Parathyroid adenoma (tissue), 2 donors: ENCODE measurements around the gene CASP6.

Experiments
- H2AFZ ChIP-seq: fragments of 300-600 bp; sonication (generic); one replicate; pipeline ENCODE4 v1.7.0; 2017; ENCODE audit warnings: antibody characterized with exemption, mild to moderate bottlenecking
- H3K27ac ChIP-seq: fragments of 300-600 bp; sonication (generic); one replicate; pipeline ENCODE4 v1.7.0; 2017
- H3K27me3 ChIP-seq: fragments of 300-600 bp; sonication (generic); one replicate; pipeline ENCODE4 v1.7.0; 2017; ENCODE audit warnings: low read length; ENCODE audit not compliant: control insufficient read depth, insufficient read depth
- H3K36me3 ChIP-seq: fragments of 300-600 bp; sonication (generic); one replicate; pipeline ENCODE4 v1.7.0; 2017; ENCODE audit warnings: low read length; ENCODE audit not compliant: control insufficient read depth, insufficient read depth
- H3K4me1 ChIP-seq: fragments of 300-600 bp; sonication (generic); one replicate; pipeline ENCODE4 v1.7.0; 2017; ENCODE audit warnings: control low read depth
- H3K4me2 ChIP-seq: fragments of 300-600 bp; sonication (generic); one replicate; pipeline ENCODE4 v1.7.0; 2017; ENCODE audit warnings: low read length
- H3K4me3 ChIP-seq: fragments of 300-600 bp; sonication (generic); one replicate; pipeline ENCODE4 v1.7.0; 2017; ENCODE audit warnings: low read depth, low read length
- H3K79me2 ChIP-seq: fragments of 300-600 bp; sonication (generic); one replicate; pipeline ENCODE4 v1.7.0; 2017; ENCODE audit warnings: control low read depth
- H3K9ac ChIP-seq: fragments of 300-600 bp; sonication (generic); one replicate; pipeline ENCODE4 v1.7.0; 2017; ENCODE audit warnings: mild to moderate bottlenecking
- H3K9me3 ChIP-seq: fragments of 300-600 bp; sonication (generic); one replicate; pipeline ENCODE4 v1.7.0; 2017; ENCODE audit warnings: low read length; ENCODE audit not compliant: control insufficient read depth
- TF ChIP-seq, protein P1 (sequence below): fragments of 300-600 bp; sonication (generic); IDR thresholded peaks from one replicate; pipeline ENCODE4 v1.7.0; 2017; ENCODE audit warnings: antibody characterized with exemption, mild to moderate bottlenecking
- donor health status: primary hyperparathyroidism.

The CASP6 gene

GRCh38 chr4:109738104-109738872 lies 35.0 kb upstream of the CASP6 start:
- Histone ChIP-seq H2AFZ (no peak overlapping the region), H3K9ac (no peak overlapping the region), H3K9me3 (no peaks in the 10 kb centered on the region), H3K4me3 (no peak overlapping the region), H3K4me1 (no peaks in the 10 kb centered on the region), H3K27me3 (no peaks in the 10 kb centered on the region), H3K36me3 (no peaks in the 10 kb centered on the region), H3K4me2 (no peak overlapping the region), H3K27ac (no peak overlapping the region), H3K79me2 (no peaks in the 10 kb centered on the region)
- TF ChIP-seq, protein P1, sequence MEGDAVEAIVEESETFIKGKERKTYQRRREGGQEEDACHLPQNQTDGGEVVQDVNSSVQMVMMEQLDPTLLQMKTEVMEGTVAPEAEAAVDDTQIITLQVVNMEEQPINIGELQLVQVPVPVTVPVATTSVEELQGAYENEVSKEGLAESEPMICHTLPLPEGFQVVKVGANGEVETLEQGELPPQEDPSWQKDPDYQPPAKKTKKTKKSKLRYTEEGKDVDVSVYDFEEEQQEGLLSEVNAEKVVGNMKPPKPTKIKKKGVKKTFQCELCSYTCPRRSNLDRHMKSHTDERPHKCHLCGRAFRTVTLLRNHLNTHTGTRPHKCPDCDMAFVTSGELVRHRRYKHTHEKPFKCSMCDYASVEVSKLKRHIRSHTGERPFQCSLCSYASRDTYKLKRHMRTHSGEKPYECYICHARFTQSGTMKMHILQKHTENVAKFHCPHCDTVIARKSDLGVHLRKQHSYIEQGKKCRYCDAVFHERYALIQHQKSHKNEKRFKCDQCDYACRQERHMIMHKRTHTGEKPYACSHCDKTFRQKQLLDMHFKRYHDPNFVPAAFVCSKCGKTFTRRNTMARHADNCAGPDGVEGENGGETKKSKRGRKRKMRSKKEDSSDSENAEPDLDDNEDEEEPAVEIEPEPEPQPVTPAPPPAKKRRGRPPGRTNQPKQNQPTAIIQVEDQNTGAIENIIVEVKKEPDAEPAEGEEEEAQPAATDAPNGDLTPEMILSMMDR = no peak

- Histone ChIP-seq H3K4me3 (no peak overlapping the region), H3K4me1 (no peaks in the 10 kb centered on the region), H3K9ac (no peak overlapping the region), H3K27me3 (no peaks in the 10 kb centered on the region), H3K9me3 (no peaks in the 10 kb centered on the region), H3K79me2 (no peaks in the 10 kb centered on the region), H3K4me2 (no peak overlapping the region), H3K27ac (no peak overlapping the region), H2AFZ (no peak overlapping the region), H3K36me3 (no peaks in the 10 kb centered on the region)
- TF ChIP-seq, protein P1 = no peak
Observed at GRCh38 chr4:109735566-109736365, 32.5 kb upstream of the CASP6 start.

GRCh38 chr4:109733728-109734127 lies 30.5 kb upstream of the CASP6 start:
- Histone ChIP-seq H3K27me3 (no peaks in the 10 kb centered on the region), H3K36me3 (no peaks in the 10 kb centered on the region), H3K79me2 (no peaks in the 10 kb centered on the region), H3K4me1 (no peaks in the 10 kb centered on the region), H3K9ac (no peak overlapping the region), H3K9me3 (no peaks in the 10 kb centered on the region), H3K4me3 (no peak overlapping the region), H3K27ac (no peak overlapping the region), H3K4me2 (no peak overlapping the region), H2AFZ (no peak overlapping the region)
- TF ChIP-seq, protein P1 = no peak

DNA sequence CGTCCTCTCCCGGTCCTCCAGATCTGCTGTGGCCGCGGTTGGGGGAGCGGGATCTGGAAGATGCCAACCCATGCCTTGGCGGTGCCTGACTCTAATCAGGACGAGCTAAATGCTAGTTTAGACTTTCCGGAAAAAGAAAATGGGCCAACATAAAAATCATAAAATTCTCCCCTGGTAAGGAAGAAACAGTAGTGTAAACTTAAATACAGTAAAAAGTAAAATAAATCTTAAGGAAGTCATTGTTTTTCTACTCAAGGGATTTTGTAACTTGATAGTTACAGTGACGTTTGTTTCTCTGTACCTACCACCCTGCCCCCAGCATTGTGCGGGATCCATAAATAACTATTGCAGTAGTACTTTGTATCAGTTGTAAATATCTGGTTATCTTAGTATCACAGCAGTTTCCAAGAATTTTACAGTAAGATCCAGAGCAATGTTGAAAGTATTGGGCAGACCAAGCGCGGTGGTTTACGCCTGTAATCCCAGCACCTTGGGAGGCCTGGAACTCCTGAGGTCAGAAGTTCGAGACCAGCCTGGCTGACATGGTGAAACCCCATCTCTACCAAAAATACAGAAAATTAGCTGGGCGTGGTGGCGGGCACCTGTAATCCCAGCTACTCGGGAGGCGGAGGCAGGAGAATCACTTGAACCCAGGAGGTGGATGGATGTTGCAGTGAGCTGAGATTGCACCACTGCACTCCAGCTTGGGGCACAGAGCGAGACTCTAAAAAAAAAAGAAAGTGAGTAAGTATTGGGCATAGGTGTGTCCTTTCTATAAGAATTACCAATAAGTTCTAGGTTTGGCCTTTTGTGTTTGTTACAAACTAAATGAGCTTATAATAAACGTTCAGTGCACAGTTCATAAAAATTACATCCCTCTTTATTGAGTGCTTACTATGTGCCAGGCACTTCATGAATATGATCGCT lies 27.6 kb upstream of the CASP6 start:
- TF ChIP-seq, protein P1 = no peak
- Histone ChIP-seq H3K4me2 (peak overlapping the region; percentile 67), H2AFZ (peak overlapping the region; percentile 98), H3K9me3 (no peaks in the 10 kb centered on the region), H3K4me3 (peak overlapping the region; percentile 65), H3K27me3 (no peaks in the 10 kb centered on the region), H3K36me3 (no peaks in the 10 kb centered on the region), H3K27ac (peak overlapping the region; percentile 92), H3K4me1 (no peaks in the 10 kb centered on the region), H3K9ac (no peak overlapping the region), H3K79me2 (no peaks in the 10 kb centered on the region)
